AG09309 (cell line): ENCODE data around the gene EEF1AKMT2.
"Not testable (repeated sequence)": the region's sequence is repeated elsewhere in the genome, so short reads cannot be mapped to it uniquely, and the experiment has no call there.

Experiments used
- DNase-seq: peaks from one replicate; pipeline ENCODE4 v3.0.0-alpha.2; 2010; ENCODE audit warnings: low read depth
- H3K4me3 ChIP-seq: 2 replicates; pipeline ENCODE4 v1.5.1; 2011; ENCODE audit warnings: mild to moderate bottlenecking, low read depth, low read length, moderate library complexity; ENCODE audit not compliant: control insufficient read depth
- TF ChIP-seq, protein P1 (sequence below): IDR thresholded peaks from 2 replicates; pipeline ENCODE4 v1.5.1; 2011; ENCODE audit warnings: mild to moderate bottlenecking, low read depth, low read length, inconsistent platforms; ENCODE audit not compliant: insufficient read depth, control insufficient read depth; ENCODE audit errors: missing control alignments

EEF1AKMT2 gene

DNA sequence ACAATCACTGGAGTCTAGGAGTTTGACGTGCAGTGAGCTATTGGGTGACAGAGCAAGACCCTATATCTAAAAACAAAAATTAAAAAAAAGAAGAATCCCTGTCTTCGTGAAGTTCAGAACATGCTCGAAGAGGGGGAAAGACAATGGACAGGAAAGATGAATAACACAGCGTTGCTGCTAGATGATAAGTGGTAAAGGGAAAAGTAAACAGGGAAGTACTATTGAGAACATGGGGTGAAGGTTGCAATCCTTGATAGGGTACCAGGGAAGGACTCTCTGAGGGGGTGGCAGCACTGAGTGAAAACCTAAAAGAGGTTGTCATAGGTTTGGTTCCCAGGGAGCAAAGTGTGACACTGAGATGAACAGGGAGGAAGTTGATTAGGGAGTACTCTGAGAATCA lies 7.1 kb upstream of the EEF1AKMT2 start:
- TF ChIP-seq, protein P1, sequence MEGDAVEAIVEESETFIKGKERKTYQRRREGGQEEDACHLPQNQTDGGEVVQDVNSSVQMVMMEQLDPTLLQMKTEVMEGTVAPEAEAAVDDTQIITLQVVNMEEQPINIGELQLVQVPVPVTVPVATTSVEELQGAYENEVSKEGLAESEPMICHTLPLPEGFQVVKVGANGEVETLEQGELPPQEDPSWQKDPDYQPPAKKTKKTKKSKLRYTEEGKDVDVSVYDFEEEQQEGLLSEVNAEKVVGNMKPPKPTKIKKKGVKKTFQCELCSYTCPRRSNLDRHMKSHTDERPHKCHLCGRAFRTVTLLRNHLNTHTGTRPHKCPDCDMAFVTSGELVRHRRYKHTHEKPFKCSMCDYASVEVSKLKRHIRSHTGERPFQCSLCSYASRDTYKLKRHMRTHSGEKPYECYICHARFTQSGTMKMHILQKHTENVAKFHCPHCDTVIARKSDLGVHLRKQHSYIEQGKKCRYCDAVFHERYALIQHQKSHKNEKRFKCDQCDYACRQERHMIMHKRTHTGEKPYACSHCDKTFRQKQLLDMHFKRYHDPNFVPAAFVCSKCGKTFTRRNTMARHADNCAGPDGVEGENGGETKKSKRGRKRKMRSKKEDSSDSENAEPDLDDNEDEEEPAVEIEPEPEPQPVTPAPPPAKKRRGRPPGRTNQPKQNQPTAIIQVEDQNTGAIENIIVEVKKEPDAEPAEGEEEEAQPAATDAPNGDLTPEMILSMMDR, result no peak
- H3K4me3 ChIP-seq, result no peak overlapping the region
- no peak for DNase-seq

DNA sequence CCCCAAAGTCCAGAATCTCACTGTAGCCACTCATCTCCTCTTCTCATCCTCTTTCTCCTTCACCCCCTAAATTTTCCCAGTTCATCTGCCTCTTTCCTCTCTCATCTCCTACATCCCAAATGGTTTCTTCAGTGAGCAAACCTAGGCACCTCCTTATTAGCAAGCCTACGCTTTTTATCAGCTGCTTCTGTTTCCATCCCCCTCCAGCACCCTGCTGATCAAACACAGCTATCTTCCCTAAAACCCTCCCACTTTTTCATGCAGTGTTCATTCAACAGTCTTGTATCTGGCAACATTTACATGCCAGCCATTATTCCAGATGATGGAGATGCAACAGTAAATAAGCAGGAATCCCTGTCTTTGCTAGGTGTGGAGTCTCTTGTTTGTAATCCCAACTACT lies 6.7 kb upstream of the EEF1AKMT2 start:
- DNase-seq, result no peak
- TF ChIP-seq, protein P1, result no peak
- H3K4me3 ChIP-seq, result no peak overlapping the region

DNA sequence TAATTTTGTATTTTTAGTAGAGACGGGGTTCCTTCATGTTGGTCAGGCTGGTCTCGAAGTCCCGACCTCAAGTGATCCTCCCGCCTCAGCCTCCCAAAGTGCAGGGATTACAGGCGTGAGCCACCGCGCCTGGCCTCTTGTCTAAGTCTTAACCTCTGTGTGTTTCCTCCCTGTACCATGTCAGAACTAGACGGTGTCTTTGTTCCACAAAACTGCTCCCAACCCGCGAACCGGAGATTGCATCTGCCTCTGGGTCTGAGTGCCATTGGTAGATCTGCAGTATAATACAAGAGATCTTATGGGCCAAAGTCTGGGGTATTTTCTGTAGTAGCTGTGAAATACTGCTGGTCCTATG lies 1.3 kb upstream of the EEF1AKMT2 start:
- no peak overlapping the region for H3K4me3 ChIP-seq
- TF ChIP-seq, protein P1, result no peak
- DNase-seq, result no peak

DNA sequence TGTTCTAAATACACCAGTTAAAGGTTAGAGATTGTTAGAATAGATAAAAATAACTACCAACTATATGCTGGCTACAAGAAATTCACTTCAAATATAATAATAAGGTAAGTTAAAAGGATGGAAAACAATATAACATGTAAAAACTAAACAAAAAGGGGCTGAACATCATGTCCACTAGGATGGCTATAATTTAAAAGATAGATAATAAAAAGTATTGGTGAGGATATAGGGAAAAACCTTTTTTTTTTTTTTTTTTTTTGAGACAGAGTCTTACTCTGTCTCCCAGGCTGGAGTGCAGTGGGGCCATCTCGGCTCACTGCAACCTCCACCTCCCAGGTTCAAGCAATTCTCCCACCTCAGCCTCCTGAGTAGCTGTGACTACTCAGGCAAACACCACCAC lies 8.8 kb downstream of the EEF1AKMT2 start:
- not testable (repeated sequence) for DNase-seq, H3K4me3 ChIP-seq

DNA sequence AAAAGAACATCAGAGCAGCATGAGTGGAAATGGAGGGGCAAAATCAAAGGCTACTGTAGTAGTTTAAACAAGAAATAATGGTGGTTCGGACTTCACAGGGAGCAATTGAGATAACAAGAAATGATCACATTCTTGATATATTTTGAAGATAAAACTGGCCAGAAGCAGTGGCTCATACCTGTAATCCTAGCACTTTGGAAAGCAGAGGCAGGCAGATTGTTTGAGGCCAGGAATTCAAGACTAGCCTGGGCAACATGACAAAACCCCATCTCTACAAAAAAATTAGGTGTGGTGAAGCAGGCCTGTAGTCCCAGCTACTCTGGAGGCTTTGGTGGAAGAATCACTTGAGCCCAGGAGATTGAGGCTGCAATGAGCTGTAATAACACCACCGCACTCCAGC lies 22.9 kb downstream of the EEF1AKMT2 start:
- H3K4me3 ChIP-seq, result no peak overlapping the region
- no peak for DNase-seq
- TF ChIP-seq, protein P1, result no peak

DNA sequence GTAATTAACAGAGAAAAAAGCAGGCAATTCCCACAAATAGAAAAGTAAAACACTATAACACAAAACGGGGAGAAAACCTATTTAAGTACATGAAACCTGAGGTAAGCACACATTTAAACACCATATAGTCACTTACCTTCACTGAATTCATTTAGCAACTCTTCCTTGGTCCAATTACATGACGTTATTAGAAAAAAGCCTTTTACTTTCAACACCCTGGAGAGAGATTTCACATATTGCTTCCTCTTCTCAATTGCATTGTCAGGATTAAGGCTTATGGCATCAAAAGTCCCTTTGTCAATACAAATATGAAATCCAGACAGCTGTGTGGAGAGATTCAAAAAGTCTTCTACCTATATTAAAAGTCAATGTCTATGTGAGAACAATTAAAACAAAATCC lies 26.4 kb downstream of the EEF1AKMT2 start:
- DNase-seq, result no peak
- H3K4me3 ChIP-seq, result no peak overlapping the region

DNA sequence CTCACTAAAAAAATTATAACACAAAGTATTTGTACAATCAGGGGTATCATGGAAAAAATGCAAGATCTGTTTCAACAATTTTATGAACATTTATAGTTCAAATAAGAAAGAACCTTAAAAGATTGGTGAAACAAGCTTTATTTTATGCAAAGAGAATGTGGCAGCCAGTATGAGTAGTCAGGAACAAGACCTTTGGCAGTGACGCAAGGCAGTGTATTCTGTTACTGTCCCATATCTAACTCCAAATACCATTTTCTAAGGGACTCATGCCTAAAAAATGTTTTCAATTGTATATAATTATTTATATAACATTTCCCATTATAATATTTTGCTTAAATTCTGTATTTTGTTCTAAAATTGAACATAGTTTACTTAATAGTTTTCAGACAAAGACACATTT lies 28.4 kb downstream of the EEF1AKMT2 start:
- H3K4me3 ChIP-seq, result no peak overlapping the region
- TF ChIP-seq, protein P1, result no peak
- DNase-seq, result no peak

More for the DNA sequence above, 26.4 kb downstream of the EEF1AKMT2 start:
- TF ChIP-seq, protein P1, result no peak
